Karpas-422 (cell line): ENCODE results near the gene IFI35. TPM values are rescaled to one million over a fixed set of nuclear protein-coding genes. Genes with fewer than 3 reads are reported as not detected.

Experiments
- DNase-seq: peaks from one replicate; pipeline ENCODE4 v3.0.0-alpha.2; 2015
- H2AFZ ChIP-seq: fragments of 200-600 bp; sonication (generic); 2 replicates; pipeline ENCODE4 v1.6.1; 2014; ENCODE audit warnings: antibody characterized with exemption, low read length, mixed read lengths
- H3K27ac ChIP-seq: fragments of 200-600 bp; sonication (generic); 2 replicates; pipeline ENCODE4 v1.5.1; 2014; ENCODE audit warnings: mild to moderate bottlenecking, low read length, moderate library complexity
- H3K27me3 ChIP-seq: fragments of 200-600 bp; sonication (generic); 2 replicates; pipeline ENCODE4 v1.6.1; 2014; ENCODE audit warnings: low read length, mixed read lengths
- H3K36me3 ChIP-seq: fragments of 200-600 bp; sonication (generic); 2 replicates; pipeline ENCODE4 v1.6.1; 2014; ENCODE audit warnings: low read length, mixed read lengths; ENCODE audit not compliant: insufficient read depth
- H3K4me1 ChIP-seq: fragments of 200-600 bp; sonication (generic); 2 replicates; pipeline ENCODE4 v1.6.1; 2014; ENCODE audit warnings: mild to moderate bottlenecking, low read length, mixed read lengths
- H3K4me2 ChIP-seq: fragments of 200-600 bp; sonication (generic); 2 replicates; pipeline ENCODE4 v1.6.1; 2014; ENCODE audit warnings: low read length, low read depth, mild to moderate bottlenecking; ENCODE audit not compliant: poor library complexity, severe bottlenecking
- H3K4me3 ChIP-seq: fragments of 200-600 bp; sonication (generic); 2 replicates; pipeline ENCODE4 v1.5.1; 2014; ENCODE audit warnings: mild to moderate bottlenecking, antibody characterized with exemption, low read length, mixed read lengths
- H3K79me2 ChIP-seq: fragments of 200-600 bp; sonication (generic); 2 replicates; pipeline ENCODE4 v1.6.1; 2014; ENCODE audit warnings: mild to moderate bottlenecking, low read length, mixed read lengths
- H3K9ac ChIP-seq: fragments of 200-600 bp; sonication (generic); 2 replicates; pipeline ENCODE4 v1.6.0; 2014; ENCODE audit warnings: low read length
- H3K9me2 ChIP-seq: fragments of 200-600 bp; sonication (generic), shearing (Covaris generic); replicated peaks from 2 replicates; pipeline ENCODE4 v1.6.0; 2014; ENCODE audit warnings: mild to moderate bottlenecking, low read length, moderate library complexity; ENCODE audit not compliant: insufficient read depth
- H3K9me3 ChIP-seq: fragments of 300-700, 200-600 bp; sonication (generic); 2 replicates; pipeline ENCODE4 v1.6.1; 2014; ENCODE audit warnings: low read length, mixed read lengths
- H4K20me1 ChIP-seq: fragments of 200-600 bp; sonication (generic); 2 replicates; pipeline ENCODE4 v1.6.1; 2014; ENCODE audit warnings: mild to moderate bottlenecking, antibody characterized with exemption, low read length, low read depth; ENCODE audit not compliant: insufficient read depth
- total RNA-seq: library from RNA; depleted of rRNA; stranded (reverse); fragments of >200 nt; shearing (Covaris generic); gene quantifications from 2 replicates; pipeline ENCODE4 v1.2.3, GENCODE V29; 2014; ENCODE audit warnings: low replicate concordance

Gene IFI35
- total RNA-seq, 1 experiment from 2014 or later = 19.1 TPM

GRCh38 chr17:43030137-43030767, 23.7 kb downstream of the IFI35 start:
- Histone ChIP-seq H3K79me2 (no peaks in the 10 kb centered on the region), H3K9me2 (no peaks in the 10 kb centered on the region), H3K27ac (no peak overlapping the region), H3K4me1 (peaks cover 2% of the 10 kb centered on the region), H3K9ac (no peak overlapping the region), H3K27me3 (no peaks in the 10 kb centered on the region), H3K4me3 (no peak overlapping the region), H3K4me2 (no peak overlapping the region), H2AFZ (no peak overlapping the region), H3K36me3 (no peaks in the 10 kb centered on the region), H4K20me1 (no peaks in the 10 kb centered on the region), H3K9me3 (no peaks in the 10 kb centered on the region)
- DNase-seq = no peak

- Histone ChIP-seq H3K4me3 (no peak overlapping the region), H4K20me1 (no peaks in the 10 kb centered on the region), H2AFZ (no peak overlapping the region), H3K79me2 (no peaks in the 10 kb centered on the region), H3K9me2 (no peaks in the 10 kb centered on the region), H3K4me1 (no peaks in the 10 kb centered on the region), H3K9me3 (no peaks in the 10 kb centered on the region), H3K9ac (no peak overlapping the region), H3K27ac (no peak overlapping the region), H3K4me2 (no peak overlapping the region), H3K27me3 (no peaks in the 10 kb centered on the region), H3K36me3 (no peaks in the 10 kb centered on the region)
- no peak for DNase-seq
These were observed 25.1 kb downstream of the IFI35 start for GRCh38 chr17:43031666-43032065.

GRCh38 chr17:43033948-43034881, 27.6 kb downstream of the IFI35 start:
- H3K4me3 ChIP-seq = no peak overlapping the region
- no peak overlapping the region for H2AFZ ChIP-seq
- no peak overlapping the region for H3K27ac ChIP-seq
- no peaks in the 10 kb centered on the region for H3K27me3 ChIP-seq
- H3K4me1 ChIP-seq = no peaks in the 10 kb centered on the region
- no peaks in the 10 kb centered on the region for H3K9me3 ChIP-seq
- H3K36me3 ChIP-seq = no peaks in the 10 kb centered on the region
- DNase-seq = no peak
- H4K20me1 ChIP-seq = no peaks in the 10 kb centered on the region
- H3K9me2 ChIP-seq = no peaks in the 10 kb centered on the region
- no peak overlapping the region for H3K4me2 ChIP-seq
- no peak overlapping the region for H3K9ac ChIP-seq
- no peaks in the 10 kb centered on the region for H3K79me2 ChIP-seq

GRCh38 chr17:43034894-43035293, 28.3 kb downstream of the IFI35 start:
- H3K4me3 ChIP-seq = no peak overlapping the region

DNA sequence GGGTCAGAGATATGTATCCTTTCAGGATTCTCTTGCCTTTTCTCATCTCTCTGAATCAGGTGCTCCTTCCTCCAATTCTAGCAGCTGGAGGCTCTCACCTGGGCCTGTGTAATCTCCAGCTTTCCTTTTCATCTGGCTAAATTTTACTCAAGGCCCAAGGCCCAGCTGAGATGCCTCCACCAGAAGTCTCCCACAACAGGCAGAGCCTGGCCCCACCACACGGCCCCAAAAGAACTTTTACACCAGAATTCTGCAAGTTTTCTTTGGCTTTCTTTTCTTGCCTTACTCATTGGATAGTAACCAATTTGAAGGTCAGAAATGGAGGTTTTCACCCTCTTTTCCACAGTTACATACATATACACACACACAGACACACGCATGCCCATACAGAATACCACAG, 33.1 kb downstream of the IFI35 start:
- Histone ChIP-seq H3K9me3 (no peaks in the 10 kb centered on the region), H3K4me2 (no peak overlapping the region), H2AFZ (no peak overlapping the region), H4K20me1 (no peaks in the 10 kb centered on the region), H3K4me1 (peaks cover 26% of the 10 kb centered on the region), H3K79me2 (no peaks in the 10 kb centered on the region), H3K9me2 (no peaks in the 10 kb centered on the region), H3K36me3 (peaks cover 8% of the 10 kb centered on the region; the same call in 1 of the 2 replicates), H3K27ac (no peak overlapping the region), H3K9ac (no peak overlapping the region), H3K27me3 (no peaks in the 10 kb centered on the region), H3K4me3 (no peak overlapping the region)
- no peak for DNase-seq

More at GRCh38 chr17:43034894-43035293, 28.3 kb downstream of the IFI35 start:
- no peaks in the 10 kb centered on the region for H3K9me2 ChIP-seq
- H4K20me1 ChIP-seq = no peaks in the 10 kb centered on the region
- H3K9ac ChIP-seq = no peak overlapping the region
- no peaks in the 10 kb centered on the region for H3K9me3 ChIP-seq
- H3K4me2 ChIP-seq = no peak overlapping the region
- H3K27ac ChIP-seq = no peak overlapping the region
- H3K36me3 ChIP-seq = no peaks in the 10 kb centered on the region
- H3K4me1 ChIP-seq = no peaks in the 10 kb centered on the region
- no peak for DNase-seq
- H2AFZ ChIP-seq = no peak overlapping the region
- no peaks in the 10 kb centered on the region for H3K27me3 ChIP-seq
- H3K79me2 ChIP-seq = no peaks in the 10 kb centered on the region

DNA sequence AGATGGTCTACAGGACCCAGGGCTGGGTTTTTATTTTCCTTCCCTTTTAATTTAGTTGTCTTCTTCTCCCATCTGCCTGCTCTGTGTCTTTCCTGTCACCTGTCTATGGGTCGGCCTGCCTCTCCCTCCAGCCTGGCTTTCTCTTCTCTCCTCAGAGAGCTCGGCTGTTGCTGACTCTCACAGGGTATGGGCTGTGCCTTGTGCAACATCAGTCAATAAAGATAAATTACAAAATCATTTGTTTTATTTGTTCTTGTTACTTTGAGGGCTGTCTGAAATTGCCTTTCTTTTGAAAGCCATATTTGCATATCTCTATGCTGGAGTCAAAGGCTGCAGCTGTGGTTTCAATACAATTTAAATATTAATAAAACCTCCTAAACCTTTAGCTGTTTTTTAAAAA, 34.1 kb downstream of the IFI35 start:
- H3K79me2 ChIP-seq = no peaks in the 10 kb centered on the region
- H3K4me2 ChIP-seq = no peak overlapping the region
- H3K4me1 ChIP-seq = peaks cover 26% of the 10 kb centered on the region
- no peaks in the 10 kb centered on the region for H3K9me2 ChIP-seq
- H3K27me3 ChIP-seq = no peaks in the 10 kb centered on the region
- no peak overlapping the region for H3K9ac ChIP-seq
- no peaks in the 10 kb centered on the region for H4K20me1 ChIP-seq
- H3K36me3 ChIP-seq = peaks cover 8% of the 10 kb centered on the region; the same call in 1 of the 2 replicates
- no peak overlapping the region for H2AFZ ChIP-seq
- H3K4me3 ChIP-seq = no peak overlapping the region
- no peaks in the 10 kb centered on the region for H3K9me3 ChIP-seq
- DNase-seq = no peak
- no peak overlapping the region for H3K27ac ChIP-seq

GRCh38 chr17:43042025-43042628, 35.5 kb downstream of the IFI35 start:
- no peak overlapping the region for H2AFZ ChIP-seq
- H3K9ac ChIP-seq = no peak overlapping the region
- peaks cover 12% of the 10 kb centered on the region; the same call in 1 of the 2 replicates for H3K36me3 ChIP-seq
- H3K79me2 ChIP-seq = no peaks in the 10 kb centered on the region
- H4K20me1 ChIP-seq = no peaks in the 10 kb centered on the region
- no peaks in the 10 kb centered on the region for H3K27me3 ChIP-seq
- DNase-seq = no peak
- no peak overlapping the region for H3K4me2 ChIP-seq
- H3K9me3 ChIP-seq = no peaks in the 10 kb centered on the region
- no peak overlapping the region for H3K27ac ChIP-seq
- peaks cover 26% of the 10 kb centered on the region for H3K4me1 ChIP-seq
- H3K9me2 ChIP-seq = no peaks in the 10 kb centered on the region
- H3K4me3 ChIP-seq = no peak overlapping the region

- H3K27ac ChIP-seq = no peak overlapping the region
- no peak overlapping the region for H3K4me2 ChIP-seq
- no peaks in the 10 kb centered on the region for H3K27me3 ChIP-seq
- no peak overlapping the region for H3K9ac ChIP-seq
- peaks cover 16% of the 10 kb centered on the region; the same call in 1 of the 2 replicates for H3K36me3 ChIP-seq
- H3K9me2 ChIP-seq = no peaks in the 10 kb centered on the region
- no peak overlapping the region for H2AFZ ChIP-seq
- no peaks in the 10 kb centered on the region for H3K9me3 ChIP-seq
- H3K4me1 ChIP-seq = peaks cover 26% of the 10 kb centered on the region
- no peak for DNase-seq
- H3K79me2 ChIP-seq = no peaks in the 10 kb centered on the region
- H3K4me3 ChIP-seq = no peak overlapping the region
- H4K20me1 ChIP-seq = no peaks in the 10 kb centered on the region
These were observed 36.7 kb downstream of the IFI35 start for GRCh38 chr17:43043307-43043706.
